SJSA1 (cell line): ENCODE measurements around the gene LHFPL2. TPM values are rescaled to one million over a fixed set of nuclear protein-coding genes. Genes with fewer than 3 reads are reported as not detected.

Experiments used
- DNase-seq, 2 experiments: peaks; one replicate each; pipeline ENCODE4 v3.0.0-alpha.2; 2015 to 2020; ENCODE audit warnings: low spot score in 2 of 2, low read depth in 1 of 2
- H3K27ac ChIP-seq: fragments of 250-450 bp; sonication (Bioruptor Pico); 2 replicates; pipeline ENCODE4 v1.5.1; 2020; ENCODE audit warnings: mild to moderate bottlenecking, moderate library complexity
- H3K27me3 ChIP-seq: fragments of 250-450 bp; sonication (Bioruptor Pico); replicated peaks from 2 replicates; pipeline ENCODE4 v1.5.1; 2020; ENCODE audit warnings: mild to moderate bottlenecking, moderate library complexity
- H3K36me3 ChIP-seq: fragments of 250-450 bp; sonication (Bioruptor Pico); 2 replicates; pipeline ENCODE4 v1.5.1; 2020; ENCODE audit warnings: mild to moderate bottlenecking
- H3K4me1 ChIP-seq: fragments of 250-450 bp; sonication (Bioruptor Pico); replicated peaks from 2 replicates; pipeline ENCODE4 v1.6.1; 2021; ENCODE audit warnings: mild to moderate bottlenecking
- H3K4me3 ChIP-seq: fragments of 250-450 bp; sonication (Bioruptor Pico); 2 replicates; pipeline ENCODE4 v1.5.1; 2020; ENCODE audit warnings: mild to moderate bottlenecking
- H3K9me3 ChIP-seq: fragments of 250-450 bp; sonication (Bioruptor Pico); replicated peaks from 2 replicates; pipeline ENCODE4 v1.5.1; 2020; ENCODE audit warnings: mild to moderate bottlenecking
- total RNA-seq: library from RNA; depleted of rRNA; stranded (reverse); fragments of >200 nt; shearing (Covaris generic); gene quantifications from 2 replicates; pipeline ENCODE4 v1.2.3, GENCODE V29; 2014

LHFPL2 gene
- total RNA-seq, 1 experiment from 2014 or later: 19.3 TPM

DNA sequence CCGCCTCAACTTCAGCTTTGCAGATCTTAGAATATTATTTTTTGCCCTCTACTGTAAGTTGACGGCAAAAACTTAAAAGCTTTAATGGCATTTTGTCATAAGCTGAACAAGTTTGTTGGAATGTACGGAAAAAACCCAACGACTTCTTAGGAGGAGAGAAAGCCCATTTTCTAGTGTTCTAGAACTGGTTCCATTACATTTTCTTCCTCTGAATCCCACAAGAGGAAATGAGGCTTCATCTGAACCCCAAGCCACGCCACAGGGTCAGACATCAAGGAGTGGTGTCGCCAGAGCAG is 113.7 kb downstream of the LHFPL2 start:
- Histone ChIP-seq H3K9me3 (no peaks in the 10 kb centered on the region), H3K27me3 (no peaks in the 10 kb centered on the region), H3K4me1 (peaks cover 18% of the 10 kb centered on the region), H3K36me3 (no peaks in the 10 kb centered on the region), H3K27ac (peak overlapping the region; percentile 68), H3K4me3 (no peak overlapping the region)
- no peak for DNase-seq

DNA sequence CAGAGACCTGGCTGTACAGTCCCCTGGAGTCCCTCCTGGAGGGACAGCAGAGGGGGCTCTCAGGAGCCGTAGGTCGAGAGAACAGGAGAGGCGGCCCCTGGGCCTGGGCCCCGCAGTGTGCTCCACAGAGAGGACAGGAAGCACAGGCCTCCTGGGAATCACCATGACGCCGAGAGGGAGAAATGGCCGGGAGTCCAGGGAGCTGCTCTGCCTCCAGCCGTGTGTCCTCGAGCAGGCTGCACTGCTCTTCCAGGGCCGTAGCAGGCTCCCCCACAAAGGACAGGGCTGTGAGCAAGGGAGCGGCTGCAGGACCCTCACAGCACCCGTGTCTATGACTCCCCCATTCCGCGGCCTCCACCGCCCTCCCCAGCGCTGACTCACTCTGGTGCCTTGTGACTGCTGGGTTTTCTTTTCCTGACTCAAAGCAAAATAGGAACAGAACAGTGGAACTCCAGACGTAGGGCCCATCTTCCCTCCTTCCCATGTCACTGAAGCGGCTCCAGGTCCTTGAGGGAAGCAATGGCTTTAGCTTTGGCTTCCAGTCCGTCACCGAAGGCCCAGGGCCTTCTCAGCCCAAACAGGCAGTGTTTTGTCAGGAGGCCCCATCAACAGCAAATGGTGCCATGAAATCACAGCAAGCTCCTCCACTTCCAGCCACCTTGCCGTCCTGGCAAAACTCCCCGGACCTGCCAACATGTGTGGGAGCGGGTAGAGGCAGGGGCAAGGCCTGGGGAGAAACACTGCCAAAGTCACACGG is 114.2 kb downstream of the LHFPL2 start:
- Histone ChIP-seq H3K9me3 (no peaks in the 10 kb centered on the region), H3K27ac (peak overlapping the region; percentile 68), H3K36me3 (no peaks in the 10 kb centered on the region), H3K4me3 (no peak overlapping the region), H3K27me3 (no peaks in the 10 kb centered on the region), H3K4me1 (peaks cover 16% of the 10 kb centered on the region)
- peak; percentile 60 to 64 for DNase-seq

DNA sequence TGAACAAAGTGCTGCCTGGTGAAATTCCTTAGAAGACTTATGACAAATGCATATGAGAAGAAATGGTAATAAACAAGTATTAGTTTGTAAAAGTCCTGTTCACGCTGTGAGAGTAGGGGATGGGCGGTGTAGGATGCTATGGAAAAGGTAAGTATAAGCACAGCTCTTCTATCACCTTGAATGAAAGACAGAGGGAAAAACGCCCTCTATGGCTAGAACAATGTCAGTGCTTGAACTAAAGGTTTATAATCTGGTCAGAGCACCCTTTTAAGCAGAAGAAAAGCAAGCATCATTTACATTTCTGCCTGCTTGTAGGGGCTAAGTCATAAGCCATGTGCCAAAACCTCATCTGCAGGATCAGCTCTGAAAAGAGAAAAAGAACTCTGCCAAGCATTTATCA is 115.2 kb downstream of the LHFPL2 start:
- Histone ChIP-seq H3K27me3 (no peaks in the 10 kb centered on the region), H3K4me3 (no peak overlapping the region), H3K4me1 (peaks cover 16% of the 10 kb centered on the region), H3K27ac (no peak overlapping the region), H3K9me3 (no peaks in the 10 kb centered on the region), H3K36me3 (no peaks in the 10 kb centered on the region)
- DNase-seq: peak in 1 of 2 experiments; percentile 21

DNA sequence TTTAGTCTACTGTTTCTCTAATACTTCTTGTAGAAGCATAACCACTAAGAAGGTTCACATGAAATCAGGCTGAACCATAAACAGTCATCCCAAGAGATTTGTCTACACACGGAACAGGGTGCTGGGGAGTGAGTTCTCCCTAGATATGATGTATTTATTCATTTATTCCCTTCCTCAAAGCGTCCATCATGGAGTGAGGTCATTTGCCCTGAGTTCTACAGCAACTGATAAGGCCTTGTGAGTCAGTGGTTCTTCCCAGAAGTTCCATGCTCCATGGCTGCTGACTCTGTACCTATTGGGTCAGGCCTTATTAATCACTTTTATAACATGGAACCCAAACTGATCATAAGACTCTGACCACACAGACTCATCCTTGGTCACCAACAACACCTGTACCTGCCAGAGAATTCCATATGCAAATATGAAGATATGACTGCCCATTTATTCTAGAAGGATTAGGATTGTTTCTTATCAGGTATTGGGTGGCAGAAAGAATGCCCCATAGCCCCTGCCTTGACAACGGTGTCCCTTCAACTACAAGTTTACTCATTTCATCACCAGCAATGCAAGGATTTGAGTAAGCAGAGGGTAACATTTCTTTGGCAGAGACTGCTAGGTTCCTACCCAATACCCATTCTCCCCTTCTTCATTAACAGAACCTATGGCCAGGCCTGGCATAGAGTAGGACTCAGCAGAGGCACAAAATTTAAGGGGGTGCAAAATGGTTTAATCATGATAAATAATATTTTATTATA is 118.1 kb downstream of the LHFPL2 start:
- DNase-seq: no peak
- peaks cover 40% of the 10 kb centered on the region for H3K4me1 ChIP-seq
- H3K27ac ChIP-seq: no peak overlapping the region

DNA sequence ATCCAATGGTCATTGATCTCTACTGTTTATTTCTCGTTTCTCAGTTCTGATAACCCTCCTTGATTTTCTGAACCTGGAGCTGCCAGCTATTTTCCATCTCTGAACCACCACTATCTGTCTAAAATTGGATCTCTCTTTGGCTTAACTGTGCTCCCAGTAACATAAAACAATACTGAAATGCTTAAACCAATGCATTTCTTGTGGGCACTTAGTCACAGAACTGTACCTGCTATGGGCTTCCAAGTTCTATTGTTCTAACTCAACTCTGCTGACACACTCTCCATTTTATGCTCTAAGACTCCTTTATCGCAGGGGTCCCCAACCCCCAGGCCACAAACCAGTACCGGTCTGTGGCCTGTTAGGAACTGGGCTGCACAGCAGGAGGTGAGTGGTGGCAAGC is 120.6 kb downstream of the LHFPL2 start:
- H3K4me1 ChIP-seq: peaks cover 25% of the 10 kb centered on the region
- no peaks in the 10 kb centered on the region for H3K36me3 ChIP-seq
- no peaks in the 10 kb centered on the region for H3K27me3 ChIP-seq
- no peak for DNase-seq
- no peak overlapping the region for H3K4me3 ChIP-seq
- no peaks in the 10 kb centered on the region for H3K9me3 ChIP-seq
- peak overlapping the region; percentile 41; the same call in 1 of the 2 replicates for H3K27ac ChIP-seq

More for the DNA sequence above, 118.1 kb downstream of the LHFPL2 start:
- no peaks in the 10 kb centered on the region for H3K36me3 ChIP-seq
- H3K4me3 ChIP-seq: no peak overlapping the region
- H3K27me3 ChIP-seq: no peaks in the 10 kb centered on the region
- H3K9me3 ChIP-seq: no peaks in the 10 kb centered on the region

DNA sequence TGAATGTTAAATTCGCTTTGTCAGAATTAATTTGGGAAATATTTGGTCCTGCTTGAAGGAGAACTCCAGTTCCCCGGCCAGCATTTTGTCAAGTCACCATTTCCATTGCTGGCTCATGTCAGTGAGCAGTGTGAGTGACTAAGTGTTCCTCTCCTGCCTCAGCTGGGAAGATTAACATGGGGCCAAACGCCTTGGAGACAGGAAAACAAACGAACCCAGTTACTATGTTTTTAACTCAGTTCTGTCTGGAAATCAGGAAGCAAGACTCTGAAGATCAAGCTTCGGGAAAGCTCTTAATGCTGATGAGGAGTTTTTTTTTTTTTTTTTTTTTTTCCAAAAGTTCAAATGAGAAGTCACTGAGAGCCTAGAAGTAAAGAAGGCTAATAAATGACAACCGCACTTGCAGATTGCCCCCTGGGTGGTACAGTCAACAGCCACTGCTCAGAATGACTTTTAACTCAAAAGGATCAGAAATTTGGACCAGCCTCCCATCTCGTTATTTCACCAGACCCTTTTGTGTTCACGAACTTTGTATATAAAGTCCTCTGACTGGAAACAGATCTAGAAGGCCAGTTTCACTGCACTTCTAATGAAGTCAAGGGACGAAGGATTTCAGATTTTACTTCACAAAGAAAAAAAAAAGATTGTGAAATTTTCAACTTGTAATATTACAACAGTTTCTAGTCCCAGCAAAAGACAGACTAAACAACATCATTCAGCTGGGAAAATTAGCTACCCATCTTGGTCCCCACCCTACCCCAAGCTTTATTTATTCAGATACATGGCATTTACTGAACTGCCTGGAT is 121.3 kb downstream of the LHFPL2 start:
- Histone ChIP-seq H3K4me1 (peaks cover 25% of the 10 kb centered on the region), H3K9me3 (no peaks in the 10 kb centered on the region), H3K27ac (peak overlapping the region; percentile 41), H3K27me3 (no peaks in the 10 kb centered on the region), H3K36me3 (no peaks in the 10 kb centered on the region), H3K4me3 (no peak overlapping the region)
- DNase-seq: peak; percentile 53 to 58

DNA sequence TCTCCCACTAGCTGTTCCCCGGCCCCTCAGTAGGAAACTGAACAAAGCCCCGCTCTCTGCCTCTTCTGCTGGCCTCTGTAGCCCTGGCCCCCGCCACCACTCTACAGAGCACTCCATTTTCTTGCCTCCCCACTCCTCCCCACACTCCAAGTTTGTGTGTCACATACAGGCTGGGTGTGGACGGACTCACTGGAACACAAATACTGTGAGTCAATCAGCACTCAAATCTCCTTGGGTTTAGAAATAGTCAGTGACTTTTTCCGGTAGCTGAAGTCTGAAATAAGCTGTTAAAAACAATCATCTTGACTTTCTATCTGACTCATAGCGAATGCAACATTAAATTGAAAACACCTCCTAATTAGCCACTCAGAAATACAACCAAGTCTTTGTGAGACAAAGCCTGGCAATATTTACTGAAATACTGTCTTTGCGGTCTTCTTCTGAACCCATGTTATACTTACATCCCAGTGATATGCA is 122.5 kb downstream of the LHFPL2 start:
- H3K27ac ChIP-seq: peak overlapping the region; percentile 41
- H3K9me3 ChIP-seq: no peaks in the 10 kb centered on the region
- no peak for DNase-seq
- no peak overlapping the region for H3K4me3 ChIP-seq
- H3K27me3 ChIP-seq: no peaks in the 10 kb centered on the region
- peaks cover 25% of the 10 kb centered on the region for H3K4me1 ChIP-seq
- no peaks in the 10 kb centered on the region for H3K36me3 ChIP-seq

DNA sequence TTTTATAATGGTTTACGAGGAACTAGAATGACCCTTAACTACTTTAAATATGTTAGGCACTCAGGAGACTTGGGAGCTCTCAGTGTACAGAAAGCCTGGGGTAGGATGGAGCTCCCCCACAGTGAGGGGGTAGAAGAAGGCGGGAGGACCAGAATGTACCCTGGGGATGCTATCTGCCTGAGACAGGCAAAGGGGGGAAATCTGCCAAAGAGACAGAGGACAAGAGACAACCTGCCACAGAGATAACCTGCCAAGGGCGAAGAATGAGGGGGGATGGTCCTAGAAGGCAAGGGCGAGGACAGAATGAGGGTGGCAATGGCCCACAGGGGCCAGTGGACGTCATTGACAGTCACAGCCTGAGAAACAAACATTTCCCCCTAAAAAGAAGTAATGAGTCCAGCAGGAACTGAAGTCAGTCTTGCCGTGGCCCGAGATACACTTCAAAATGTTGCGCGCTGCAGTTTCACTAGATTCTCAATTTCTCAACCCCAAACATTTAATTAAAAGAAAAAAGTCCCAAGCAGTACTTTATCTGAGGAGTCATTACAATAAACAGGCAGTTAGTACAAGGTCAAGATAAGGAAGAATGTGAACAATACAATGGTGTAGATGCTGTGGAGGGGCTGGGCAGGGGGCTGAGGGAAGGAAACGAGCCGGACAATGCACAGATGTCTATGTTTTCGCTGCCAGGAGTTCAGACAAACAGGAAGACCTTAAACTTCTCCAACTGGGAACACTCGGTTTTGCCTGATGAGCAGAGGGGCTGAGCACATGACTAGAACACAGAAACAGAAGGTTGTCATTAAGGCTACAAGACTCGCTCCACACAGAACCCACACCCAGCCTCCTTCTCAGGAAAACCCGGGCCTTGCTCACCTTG is 125.0 kb downstream of the LHFPL2 start:
- H3K9me3 ChIP-seq: no peaks in the 10 kb centered on the region
- no peaks in the 10 kb centered on the region for H3K27me3 ChIP-seq
- H3K27ac ChIP-seq: no peak overlapping the region
- no peak for DNase-seq
- no peaks in the 10 kb centered on the region for H3K36me3 ChIP-seq
- peaks cover 37% of the 10 kb centered on the region for H3K4me1 ChIP-seq
- H3K4me3 ChIP-seq: no peak overlapping the region

DNA sequence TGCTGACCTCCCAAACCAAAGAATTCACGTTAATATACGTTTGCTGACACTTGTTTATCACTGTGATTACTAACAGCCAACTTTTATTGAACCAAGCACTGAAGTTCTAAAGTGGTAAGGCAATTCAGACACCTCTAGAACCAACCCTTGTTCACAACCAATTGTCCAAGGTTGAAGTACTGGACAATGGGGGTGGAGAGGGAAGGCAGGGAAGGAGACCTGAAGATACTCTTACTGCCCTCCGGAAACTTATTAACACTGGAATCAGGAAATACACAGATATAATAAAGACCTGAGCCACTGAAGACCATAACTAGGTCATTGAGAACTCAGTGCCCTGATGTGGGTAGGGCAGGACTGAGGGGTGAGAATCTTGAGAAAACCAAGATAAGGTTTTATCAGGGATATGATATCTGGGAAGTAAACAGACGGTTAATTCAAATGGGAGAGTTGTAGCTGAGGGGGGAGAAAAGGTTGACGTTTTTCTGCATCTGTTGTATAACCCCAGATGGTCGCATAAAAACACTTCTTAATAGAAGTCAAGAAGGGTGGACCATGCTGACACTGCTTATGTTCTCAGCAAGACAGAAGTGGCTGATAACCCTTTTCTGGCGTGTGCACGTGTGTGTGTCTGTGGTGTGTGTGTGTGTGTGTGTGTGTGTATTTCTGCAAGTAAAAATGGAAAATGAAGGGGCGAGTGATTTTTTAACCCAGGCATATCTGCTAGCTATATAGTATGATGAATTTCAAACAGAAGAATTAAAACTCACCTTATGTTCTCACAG is 125.9 kb downstream of the LHFPL2 start:
- Histone ChIP-seq H3K4me1 (peaks cover 42% of the 10 kb centered on the region), H3K36me3 (no peaks in the 10 kb centered on the region), H3K27ac (no peak overlapping the region), H3K4me3 (no peak overlapping the region), H3K27me3 (no peaks in the 10 kb centered on the region), H3K9me3 (no peaks in the 10 kb centered on the region)
- no peak for DNase-seq

DNA sequence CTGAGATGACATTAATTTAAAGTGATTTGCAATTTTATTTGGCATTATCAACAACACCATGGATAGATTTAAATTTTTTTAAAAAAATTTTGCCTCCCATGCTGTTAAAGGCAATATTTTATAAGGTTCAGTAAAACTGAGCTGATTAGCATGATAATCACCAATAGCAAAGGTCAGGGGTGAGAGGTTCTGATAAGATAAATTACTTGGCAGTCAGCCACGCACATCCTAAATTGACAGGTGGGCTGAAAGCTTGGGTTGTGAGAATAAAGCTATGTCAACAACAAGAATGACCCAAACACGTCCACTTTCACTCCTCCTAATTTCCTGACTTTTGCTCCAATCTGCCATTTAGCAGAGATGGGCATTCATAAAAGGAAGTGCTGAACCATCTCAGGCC is 127.1 kb downstream of the LHFPL2 start:
- Histone ChIP-seq H3K36me3 (no peaks in the 10 kb centered on the region), H3K27ac (no peak overlapping the region), H3K4me1 (peaks cover 30% of the 10 kb centered on the region), H3K27me3 (no peaks in the 10 kb centered on the region), H3K4me3 (no peak overlapping the region), H3K9me3 (no peaks in the 10 kb centered on the region)
- no peak for DNase-seq

DNA sequence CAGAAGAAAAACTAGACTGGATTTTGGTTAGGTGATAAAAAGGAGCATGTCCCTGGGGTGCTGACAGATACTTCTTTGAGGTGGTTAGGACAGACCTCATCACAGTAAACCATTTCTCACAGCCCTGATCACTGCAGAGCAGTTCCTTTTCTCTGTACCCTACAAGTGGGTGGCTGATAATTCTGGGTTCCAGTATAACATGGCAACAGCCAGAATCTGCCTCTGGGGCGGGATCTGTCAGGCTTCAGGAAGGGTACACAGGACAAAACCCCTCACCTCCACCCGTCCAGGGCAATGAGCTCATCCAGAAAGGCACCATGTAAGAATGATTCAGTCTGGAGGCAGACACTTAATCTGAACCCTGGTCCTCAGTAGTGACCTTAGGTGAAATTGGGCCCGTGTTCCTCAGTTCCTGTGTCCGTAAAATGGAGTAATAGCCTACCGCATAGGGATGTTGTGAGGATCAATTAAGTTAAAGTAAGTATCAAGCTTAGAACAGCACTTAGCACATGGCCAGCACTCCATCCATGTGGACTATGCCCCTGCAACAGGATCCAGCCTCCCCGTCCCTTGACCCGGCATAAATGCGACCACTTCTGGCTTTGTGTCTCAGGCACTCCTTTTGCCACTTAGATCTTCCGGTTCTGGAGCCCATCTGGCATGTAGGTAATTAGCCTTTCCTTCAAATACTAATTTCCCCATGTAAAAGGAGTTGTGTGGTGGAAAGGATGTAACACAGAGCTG is 129.2 kb downstream of the LHFPL2 start:
- Histone ChIP-seq H3K4me1 (peaks cover 19% of the 10 kb centered on the region), H3K4me3 (no peak overlapping the region), H3K36me3 (no peaks in the 10 kb centered on the region; the same call in 1 of the 2 replicates), H3K9me3 (no peaks in the 10 kb centered on the region), H3K27me3 (no peaks in the 10 kb centered on the region), H3K27ac (peak overlapping the region; percentile 59)
- DNase-seq: no peak
